CD1c-positive myeloid dendritic cell (primary cell): ENCODE data around the gene CHRNA1.
"Not testable (repeated sequence)": the region's sequence is repeated elsewhere in the genome, so short reads cannot be mapped to it uniquely, and the experiment has no call there.

Experiments
- DNase-seq: peaks from one replicate; pipeline ENCODE4 v3.0.0-alpha.2; 2016; ENCODE audit errors: extremely low spot score

CHRNA1 gene

GRCh38 chr2:174717273-174717672, 47.0 kb downstream of the CHRNA1 start:
- DNase-seq, result no peak

- DNase-seq, result no peak
Observed at GRCh38 chr2:174716785-174717184, 47.5 kb downstream of the CHRNA1 start.

- no peak for DNase-seq
Observed at GRCh38 chr2:174713686-174714085, 50.6 kb downstream of the CHRNA1 start.

- no peak for DNase-seq
Observed at GRCh38 chr2:174711206-174711605, 53.1 kb downstream of the CHRNA1 start.

GRCh38 chr2:174709416-174710004, 54.8 kb downstream of the CHRNA1 start:
- DNase-seq, result not testable (repeated sequence)

GRCh38 chr2:174708713-174709112, 55.6 kb downstream of the CHRNA1 start:
- no peak for DNase-seq

GRCh38 chr2:174705321-174705720, 59.0 kb downstream of the CHRNA1 start:
- no peak for DNase-seq

- DNase-seq, result no peak
Observed at GRCh38 chr2:174704642-174705041, 59.6 kb downstream of the CHRNA1 start.

- DNase-seq, result peak; percentile 65
Observed at GRCh38 chr2:174704061-174704460, 60.2 kb downstream of the CHRNA1 start.

GRCh38 chr2:174703430-174703829, 60.8 kb downstream of the CHRNA1 start:
- no peak for DNase-seq

- no peak for DNase-seq
Observed at GRCh38 chr2:174702541-174702940, 61.7 kb downstream of the CHRNA1 start.

- DNase-seq, result peak; percentile 77
Observed at GRCh38 chr2:174699993-174700766, 64.1 kb downstream of the CHRNA1 start.
